GM21423 (cell line): ENCODE measurements around the gene KRT9.
"Not testable (repeated sequence)": the region's sequence is repeated elsewhere in the genome, so short reads cannot be mapped to it uniquely, and the experiment has no call there.

Experiments
- ATAC-seq: cut with Tn5 transposase; IDR thresholded peaks from one replicate; pipeline ENCODE4 v1.9.1; 2021; ENCODE audit warnings: mild to moderate bottlenecking, moderate library complexity; ENCODE audit not compliant: unreplicated experiment

Gene KRT9

GRCh38 chr17:41580244-41580575 is 8.4 kb upstream of the KRT9 start:
- ATAC-seq, result no peak

GRCh38 chr17:41579484-41580243 is 7.8 kb upstream of the KRT9 start:
- ATAC-seq, result no peak

- no peak for ATAC-seq
Measured at GRCh38 chr17:41578971-41579370, 7.1 kb upstream of the KRT9 start.

GRCh38 chr17:41578538-41578937 is 6.7 kb upstream of the KRT9 start:
- no peak for ATAC-seq

GRCh38 chr17:41576740-41577139 is 4.9 kb upstream of the KRT9 start:
- ATAC-seq, result not testable (repeated sequence)

GRCh38 chr17:41575336-41575735 is 3.5 kb upstream of the KRT9 start:
- ATAC-seq, result no peak

- ATAC-seq, result no peak
Measured at GRCh38 chr17:41567317-41567716, 4.5 kb downstream of the KRT9 start.

- no peak for ATAC-seq
Measured at GRCh38 chr17:41565338-41565737, 6.5 kb downstream of the KRT9 start.

- no peak for ATAC-seq
Measured at GRCh38 chr17:41563607-41564170, 8.2 kb downstream of the KRT9 start.

- no peak for ATAC-seq
Measured at GRCh38 chr17:41561554-41561953, 10.3 kb downstream of the KRT9 start.

- no peak for ATAC-seq
Measured at GRCh38 chr17:41559548-41559947, 12.3 kb downstream of the KRT9 start.

- no peak for ATAC-seq
Measured at GRCh38 chr17:41556931-41557330, 14.9 kb downstream of the KRT9 start.

GRCh38 chr17:41556306-41556705 is 15.6 kb downstream of the KRT9 start:
- ATAC-seq, result no peak

GRCh38 chr17:41555105-41555887 is 16.6 kb downstream of the KRT9 start:
- ATAC-seq, result no peak

GRCh38 chr17:41553987-41554680 is 17.7 kb downstream of the KRT9 start:
- ATAC-seq, result no peak

- no peak for ATAC-seq
Measured at GRCh38 chr17:41553176-41553575, 18.7 kb downstream of the KRT9 start.

- ATAC-seq, result no peak
Measured at GRCh38 chr17:41552455-41552854, 19.4 kb downstream of the KRT9 start.

- no peak for ATAC-seq
Measured at GRCh38 chr17:41551365-41551764, 20.5 kb downstream of the KRT9 start.

- no peak for ATAC-seq
Measured at GRCh38 chr17:41549596-41550039, 22.2 kb downstream of the KRT9 start.

- no peak for ATAC-seq
Measured at GRCh38 chr17:41548844-41549595, 22.8 kb downstream of the KRT9 start.
